GM12878 (cell line): ENCODE measurements around the gene SLC11A1. TPM values are rescaled to one million over a fixed set of nuclear protein-coding genes. Genes with fewer than 3 reads are reported as not detected.

ENCODE experiments used
- BACH1 ChIP-seq: fragments of 450-650 bp; IDR thresholded peaks from 2 replicates; pipeline ENCODE4 v1.6.1; 2017; ENCODE audit warnings: mild to moderate bottlenecking, borderline replicate concordance
- BRCA1 ChIP-seq: IDR thresholded peaks from 2 replicates; pipeline ENCODE4 v1.6.1; 2011; ENCODE audit warnings: low read depth, low read length, improper control_type of control experiment
- CBX3 ChIP-seq: fragments of 200-600 bp; sonication (generic); IDR thresholded peaks from 2 replicates; pipeline ENCODE4 v1.6.1; 2016; ENCODE audit warnings: low read depth, borderline replicate concordance
- CHD2 ChIP-seq: IDR thresholded peaks from 2 replicates; pipeline ENCODE4 v1.6.1; 2011; ENCODE audit warnings: low read depth, low read length, improper control_type of control experiment, borderline replicate concordance
- CHD4 ChIP-seq: fragments of 200-600 bp; sonication (generic); IDR thresholded peaks from 2 replicates; pipeline ENCODE4 v1.6.1; 2016; ENCODE audit warnings: mild to moderate bottlenecking
- CREB1 ChIP-seq: IDR thresholded peaks from 2 replicates; pipeline ENCODE4 v1.6.1; 2012; ENCODE audit warnings: low read depth, mild to moderate bottlenecking, inconsistent platforms
- DPF2 ChIP-seq: fragments of 450-650 bp; IDR thresholded peaks from 2 replicates; pipeline ENCODE4 v1.6.1; 2017; ENCODE audit warnings: mild to moderate bottlenecking
- E2F4 ChIP-seq: IDR thresholded peaks from 2 replicates; pipeline ENCODE4 v1.6.1; 2012; ENCODE audit warnings: low read depth, low read length, improper control_type of control experiment
- EED ChIP-seq: sonication (generic); IDR thresholded peaks from 2 replicates; pipeline ENCODE4 v1.6.1; 2016; ENCODE audit warnings: antibody characterized with exemption, low read depth
- EP300 ChIP-seq, 2 experiments: fragments of 150-350 bp in 1 of 2; IDR thresholded peaks; 2 replicates each; pipeline ENCODE4 v1.6.1; 2011 to 2012; ENCODE audit warnings: low read depth in 2 of 2, low read length in 2 of 2, borderline replicate concordance in 1 of 2, improper control_type of control experiment in 1 of 2, inconsistent platforms in 1 of 2; ENCODE audit not compliant: control insufficient read depth in 1 of 2
- KDM1A ChIP-seq: fragments of 200-600 bp; sonication (generic); IDR thresholded peaks from 2 replicates; pipeline ENCODE4 v1.6.1; 2016; ENCODE audit warnings: borderline replicate concordance
- MYB ChIP-seq: fragments of 150-350 bp; IDR thresholded peaks from 2 replicates; pipeline ENCODE4 v1.6.1; 2014; ENCODE audit warnings: mild to moderate bottlenecking, low read depth, low read length, borderline replicate concordance
- POLR2A ChIP-seq: IDR thresholded peaks from 2 replicates; pipeline ENCODE4 v1.6.1; 2011; ENCODE audit warnings: low read depth, mild to moderate bottlenecking, low read length
- POLR2AphosphoS2 ChIP-seq: IDR thresholded peaks from 2 replicates; pipeline ENCODE4 v1.6.1; 2011; ENCODE audit warnings: low read depth, mild to moderate bottlenecking, low read length, improper control_type of control experiment, moderate library complexity
- RCOR1 ChIP-seq: conservative IDR thresholded peaks from 2 replicates; pipeline ENCODE4 v1.6.1; 2012; ENCODE audit warnings: low read depth, low read length, improper control_type of control experiment
- RELA ChIP-seq: fragments of 450-650 bp; IDR thresholded peaks from 2 replicates; pipeline ENCODE4 v1.8.0; 2014; ENCODE audit warnings: borderline replicate concordance; ENCODE audit not compliant: partially characterized antibody
- SIX5 ChIP-seq: IDR thresholded peaks from 2 replicates; pipeline ENCODE4 v1.6.1; 2011; ENCODE audit warnings: mild to moderate bottlenecking, low read depth, low read length, moderate library complexity; ENCODE audit not compliant: severe bottlenecking
- SMAD1 ChIP-seq: fragments of 450-650 bp; IDR thresholded peaks from 2 replicates; pipeline ENCODE4 v1.6.1; 2018; ENCODE audit warnings: mild to moderate bottlenecking, low read depth; ENCODE audit not compliant: partially characterized antibody
- SREBF2 ChIP-seq: IDR thresholded peaks from 2 replicates; pipeline ENCODE4 v1.6.1; 2012; ENCODE audit warnings: mild to moderate bottlenecking, low read length
- ZNF274 ChIP-seq: IDR thresholded peaks from one replicate; pipeline ENCODE4 v1.8.0; 2011; ENCODE audit not compliant: insufficient read length, insufficient read depth
- ZZZ3 ChIP-seq: IDR thresholded peaks from 2 replicates; pipeline ENCODE4 v1.6.1; 2011; ENCODE audit warnings: low read depth; ENCODE audit not compliant: control insufficient read depth, insufficient read length
- polyA plus RNA-seq, 11 experiments: library from polyadenylated mRNA; depleted of rRNA in 4 of 11; unstranded in 6 of 11; stranded (reverse) in 5 of 11; fragments of >200 nt; fragmentation: Nextera tagmentation in 4 of 11; fragmentation: Illumina TruSeq in 1 of 11; extraction: Ambion mirVana in 4 of 11; extraction: Trizol in 1 of 11; gene quantifications; 1 replicate in 1 of 11; 2 replicates in 10 of 11; pipeline versions ENCODE4 v1.2.1 to v1.2.3, GENCODE V29; 2011 to 2016; ENCODE audit warnings: inconsistent platforms in 2 of 11, missing spikeins in 2 of 11, low read depth in 1 of 11
- total RNA-seq, 4 experiments: library from RNA; depleted of rRNA in 3 of 4; stranded (reverse); fragments of >200 nt in 3 of 4; fragmentation: Illumina TruSeq in 1 of 4; extraction: Trizol in 1 of 4; gene quantifications; 2 replicates each; pipeline versions ENCODE4 v1.2.1 to v1.2.3, GENCODE V29; 2013 to 2021
- TF ChIP-seq, protein P1 (sequence below): fragments of 450-650 bp; formaldehyde crosslinking; IDR thresholded peaks from 2 replicates; pipeline ENCODE4 v1.4.0; 2022; ENCODE audit warnings: mild to moderate bottlenecking, moderate library complexity
- TF ChIP-seq, protein P2 (sequence below): fragments of 450-650 bp; IDR thresholded peaks from 2 replicates; pipeline ENCODE4 v1.6.1; 2018; ENCODE audit warnings: mild to moderate bottlenecking, low read depth, moderate library complexity; ENCODE audit not compliant: partially characterized antibody
- TF ChIP-seq, protein P3 (sequence below): IDR thresholded peaks from 2 replicates; pipeline ENCODE4 v1.6.1; 2012; ENCODE audit warnings: low read depth, low read length, improper control_type of control experiment

Gene SLC11A1
- total and polyA plus RNA-seq, 10 of the 15 experiments (the other 5 are each of a cell fraction or from before 2014, with no cell fraction given) = 0.03 to 0.38 (median 0.12) TPM

DNA sequence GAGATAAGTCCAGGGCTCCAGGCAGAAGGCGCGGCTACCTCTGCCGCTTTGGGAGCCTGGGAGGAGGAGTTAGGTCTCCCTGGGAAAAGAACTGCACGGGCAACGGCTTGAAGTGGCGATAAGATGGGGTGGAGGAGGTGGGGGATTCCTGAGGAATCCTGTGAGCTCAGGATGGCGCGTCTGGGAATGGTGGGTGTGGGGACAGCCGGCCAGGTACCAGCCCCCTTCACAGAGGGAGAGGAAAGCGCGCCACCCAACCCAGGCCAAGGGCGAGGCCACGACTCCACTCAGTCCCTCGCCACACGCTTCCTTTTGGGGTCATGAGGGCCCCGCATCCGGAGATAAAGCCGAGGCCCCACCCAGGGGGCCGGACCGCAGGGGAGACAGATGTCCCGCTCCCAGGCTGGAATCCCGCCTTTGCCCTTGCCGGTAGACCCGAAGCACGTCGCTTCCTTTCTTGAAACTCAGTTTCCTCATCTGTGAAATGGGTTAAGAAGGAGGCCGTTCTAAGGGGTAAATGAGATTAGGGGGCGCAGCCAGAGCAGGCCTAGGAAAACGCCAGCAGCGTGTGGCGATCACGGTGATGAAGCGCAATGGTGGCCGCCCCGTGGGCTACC, 15.9 kb downstream of the SLC11A1 start (continued):
- TF ChIP-seq, protein P1, sequence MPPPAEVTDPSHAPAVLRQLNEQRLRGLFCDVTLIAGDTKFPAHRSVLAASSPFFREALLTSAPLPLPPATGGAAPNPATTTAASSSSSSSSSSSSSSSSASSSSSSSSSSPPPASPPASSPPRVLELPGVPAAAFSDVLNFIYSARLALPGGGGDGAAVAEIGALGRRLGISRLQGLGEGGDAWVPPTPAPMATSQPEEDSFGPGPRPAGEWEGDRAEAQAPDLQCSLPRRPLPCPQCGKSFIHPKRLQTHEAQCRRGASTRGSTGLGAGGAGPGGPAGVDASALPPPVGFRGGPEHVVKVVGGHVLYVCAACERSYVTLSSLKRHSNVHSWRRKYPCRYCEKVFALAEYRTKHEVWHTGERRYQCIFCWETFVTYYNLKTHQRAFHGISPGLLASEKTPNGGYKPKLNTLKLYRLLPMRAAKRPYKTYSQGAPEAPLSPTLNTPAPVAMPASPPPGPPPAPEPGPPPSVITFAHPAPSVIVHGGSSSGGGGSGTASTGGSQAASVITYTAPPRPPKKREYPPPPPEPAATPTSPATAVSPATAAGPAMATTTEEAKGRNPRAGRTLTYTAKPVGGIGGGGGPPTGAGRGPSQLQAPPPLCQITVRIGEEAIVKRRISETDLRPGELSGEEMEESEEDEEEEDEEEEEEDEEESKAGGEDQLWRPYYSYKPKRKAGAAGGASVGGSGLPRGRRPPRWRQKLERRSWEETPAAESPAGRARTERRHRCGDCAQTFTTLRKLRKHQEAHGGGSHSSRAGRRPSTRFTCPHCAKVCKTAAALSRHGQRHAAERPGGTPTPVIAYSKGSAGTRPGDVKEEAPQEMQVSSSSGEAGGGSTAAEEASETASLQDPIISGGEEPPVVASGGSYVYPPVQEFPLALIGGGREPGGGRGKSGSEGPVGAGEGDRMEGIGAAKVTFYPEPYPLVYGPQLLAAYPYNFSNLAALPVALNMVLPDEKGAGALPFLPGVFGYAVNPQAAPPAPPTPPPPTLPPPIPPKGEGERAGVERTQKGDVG (CRISPR knock-in tag) = no peak
- TF ChIP-seq CREB1 = 0 out of 2 replicates have a peak, but pooled peaks have one; percentile 6
- TF ChIP-seq POLR2AphosphoS2 = peak; percentile 70; the same call in 1 of the 2 replicates
- TF ChIP-seq CBX3 = no peak
- TF ChIP-seq, protein P2, sequence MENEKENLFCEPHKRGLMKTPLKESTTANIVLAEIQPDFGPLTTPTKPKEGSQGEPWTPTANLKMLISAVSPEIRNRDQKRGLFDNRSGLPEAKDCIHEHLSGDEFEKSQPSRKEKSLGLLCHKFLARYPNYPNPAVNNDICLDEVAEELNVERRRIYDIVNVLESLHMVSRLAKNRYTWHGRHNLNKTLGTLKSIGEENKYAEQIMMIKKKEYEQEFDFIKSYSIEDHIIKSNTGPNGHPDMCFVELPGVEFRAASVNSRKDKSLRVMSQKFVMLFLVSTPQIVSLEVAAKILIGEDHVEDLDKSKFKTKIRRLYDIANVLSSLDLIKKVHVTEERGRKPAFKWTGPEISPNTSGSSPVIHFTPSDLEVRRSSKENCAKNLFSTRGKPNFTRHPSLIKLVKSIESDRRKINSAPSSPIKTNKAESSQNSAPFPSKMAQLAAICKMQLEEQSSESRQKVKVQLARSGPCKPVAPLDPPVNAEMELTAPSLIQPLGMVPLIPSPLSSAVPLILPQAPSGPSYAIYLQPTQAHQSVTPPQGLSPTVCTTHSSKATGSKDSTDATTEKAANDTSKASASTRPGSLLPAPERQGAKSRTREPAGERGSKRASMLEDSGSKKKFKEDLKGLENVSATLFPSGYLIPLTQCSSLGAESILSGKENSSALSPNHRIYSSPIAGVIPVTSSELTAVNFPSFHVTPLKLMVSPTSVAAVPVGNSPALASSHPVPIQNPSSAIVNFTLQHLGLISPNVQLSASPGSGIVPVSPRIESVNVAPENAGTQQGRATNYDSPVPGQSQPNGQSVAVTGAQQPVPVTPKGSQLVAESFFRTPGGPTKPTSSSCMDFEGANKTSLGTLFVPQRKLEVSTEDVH = no peak
- no peak for TF ChIP-seq CHD2
- peak; percentile 40 for TF ChIP-seq SMAD1
- TF ChIP-seq BRCA1 = no peak
- no peak for TF ChIP-seq CHD4
- TF ChIP-seq SREBF2 = no peak
- 0 out of 2 replicates have a peak, but pooled peaks have one; percentile 38 for TF ChIP-seq EED
- no peak for TF ChIP-seq EP300 (IDR thresholded peaks at IDR 0.05; ENCODE audit: borderline replicate concordance in 1 of 2, control insufficient read depth in 1 of 2, low read depth in 2 of 2, low read length in 2 of 2)
- no peak for TF ChIP-seq ZZZ3
- TF ChIP-seq, protein P3, sequence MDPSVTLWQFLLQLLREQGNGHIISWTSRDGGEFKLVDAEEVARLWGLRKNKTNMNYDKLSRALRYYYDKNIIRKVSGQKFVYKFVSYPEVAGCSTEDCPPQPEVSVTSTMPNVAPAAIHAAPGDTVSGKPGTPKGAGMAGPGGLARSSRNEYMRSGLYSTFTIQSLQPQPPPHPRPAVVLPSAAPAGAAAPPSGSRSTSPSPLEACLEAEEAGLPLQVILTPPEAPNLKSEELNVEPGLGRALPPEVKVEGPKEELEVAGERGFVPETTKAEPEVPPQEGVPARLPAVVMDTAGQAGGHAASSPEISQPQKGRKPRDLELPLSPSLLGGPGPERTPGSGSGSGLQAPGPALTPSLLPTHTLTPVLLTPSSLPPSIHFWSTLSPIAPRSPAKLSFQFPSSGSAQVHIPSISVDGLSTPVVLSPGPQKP = peak; percentile 91
- TF ChIP-seq KDM1A = no peak
- no peak for TF ChIP-seq ZNF274
- TF ChIP-seq MYB = no peak
- TF ChIP-seq RELA = peak; percentile 32
- TF ChIP-seq RCOR1 = no peak
- peak; percentile 51 for TF ChIP-seq POLR2A
- no peak for TF ChIP-seq DPF2
- TF ChIP-seq BACH1 = peak; percentile 16; the same call in 1 of the 2 replicates
- no peak for TF ChIP-seq SIX5
- no peak for TF ChIP-seq E2F4
